ENCODE results near the gene CLDN1.
"Not testable (repeated sequence)": the region's sequence is repeated elsewhere in the genome, so short reads cannot be mapped to it uniquely, and the experiment has no call there.

Gene CLDN1

GRCh38 chr3:190291994-190292584, 30.2 kb downstream of the CLDN1 start:
- H3K4me3 ChIP-seq (ENCODE audit: low read depth, low read length): no peak overlapping the region
- no peaks in the 10 kb centered on the region for H3K27me3 ChIP-seq (ENCODE audit: control insufficient read depth, insufficient read depth, low read length)
- no peaks in the 10 kb centered on the region for H3K36me3 ChIP-seq (ENCODE audit: control insufficient read depth, insufficient read depth, low read length)
- no peak overlapping the region for H3K9ac ChIP-seq (ENCODE audit: low read depth, low read length)
- 0 out of 2 replicates have a peak, but pooled peaks cover 5% of the 10 kb centered on the region for H3K9me3 ChIP-seq (ENCODE audit: control insufficient read depth, insufficient read depth, low read length)
- no peaks in the 10 kb centered on the region for H3K4me1 ChIP-seq (ENCODE audit: control insufficient read depth, insufficient read depth, low read length)
- H3K27ac ChIP-seq (ENCODE audit: low read depth, low read length): no peak overlapping the region

GRCh38 chr3:190289989-190290388, 32.3 kb downstream of the CLDN1 start:
- Histone ChIP-seq H3K27ac (ENCODE audit: low read depth, low read length) (no peak overlapping the region), H3K36me3 (ENCODE audit: control insufficient read depth, insufficient read depth, low read length) (no peaks in the 10 kb centered on the region), H3K9me3 (ENCODE audit: control insufficient read depth, insufficient read depth, low read length) (0 out of 2 replicates have a peak, but pooled peaks cover 5% of the 10 kb centered on the region), H3K9ac (ENCODE audit: low read depth, low read length) (no peak overlapping the region), H3K27me3 (ENCODE audit: control insufficient read depth, insufficient read depth, low read length) (no peaks in the 10 kb centered on the region), H3K4me3 (ENCODE audit: low read depth, low read length) (no peak overlapping the region), H3K4me1 (ENCODE audit: control insufficient read depth, insufficient read depth, low read length) (no peaks in the 10 kb centered on the region)

- H3K36me3 ChIP-seq (ENCODE audit: control insufficient read depth, insufficient read depth, low read length): no peaks in the 10 kb centered on the region
- no peaks in the 10 kb centered on the region for H3K27me3 ChIP-seq (ENCODE audit: control insufficient read depth, insufficient read depth, low read length)
- H3K27ac ChIP-seq (ENCODE audit: low read depth, low read length): no peak overlapping the region
- no peaks in the 10 kb centered on the region for H3K4me1 ChIP-seq (ENCODE audit: control insufficient read depth, insufficient read depth, low read length)
- H3K4me3 ChIP-seq (ENCODE audit: low read depth, low read length): no peak overlapping the region
- H3K9ac ChIP-seq (ENCODE audit: low read depth, low read length): no peak overlapping the region
- 0 out of 2 replicates have a peak, but pooled peaks cover 5% of the 10 kb centered on the region for H3K9me3 ChIP-seq (ENCODE audit: control insufficient read depth, insufficient read depth, low read length)
These were observed 33.4 kb downstream of the CLDN1 start for GRCh38 chr3:190288836-190289235.

- H3K27me3 ChIP-seq (ENCODE audit: control insufficient read depth, insufficient read depth, low read length): no peaks in the 10 kb centered on the region
- no peaks in the 10 kb centered on the region for H3K36me3 ChIP-seq (ENCODE audit: control insufficient read depth, insufficient read depth, low read length)
- no peak overlapping the region for H3K9ac ChIP-seq (ENCODE audit: low read depth, low read length)
- H3K4me1 ChIP-seq (ENCODE audit: control insufficient read depth, insufficient read depth, low read length): no peaks in the 10 kb centered on the region
- H3K27ac ChIP-seq (ENCODE audit: low read depth, low read length): no peak overlapping the region
- no peak overlapping the region for H3K4me3 ChIP-seq (ENCODE audit: low read depth, low read length)
- no peaks in the 10 kb centered on the region for H3K9me3 ChIP-seq (ENCODE audit: control insufficient read depth, insufficient read depth, low read length)
These were observed 36.2 kb downstream of the CLDN1 start for GRCh38 chr3:190286014-190286413.

- no peaks in the 10 kb centered on the region for H3K9me3 ChIP-seq (ENCODE audit: control insufficient read depth, insufficient read depth, low read length)
- no peak overlapping the region for H3K4me3 ChIP-seq (ENCODE audit: low read depth, low read length)
- no peaks in the 10 kb centered on the region for H3K36me3 ChIP-seq (ENCODE audit: control insufficient read depth, insufficient read depth, low read length)
- H3K9ac ChIP-seq (ENCODE audit: low read depth, low read length): no peak overlapping the region
- H3K4me1 ChIP-seq (ENCODE audit: control insufficient read depth, insufficient read depth, low read length): no peaks in the 10 kb centered on the region; the same call in 1 of the 2 replicates
- no peaks in the 10 kb centered on the region for H3K27me3 ChIP-seq (ENCODE audit: control insufficient read depth, insufficient read depth, low read length)
- no peak overlapping the region for H3K27ac ChIP-seq (ENCODE audit: low read depth, low read length)
These were observed 40.8 kb downstream of the CLDN1 start for GRCh38 chr3:190281308-190282051.

GRCh38 chr3:190279690-190280089, 42.6 kb downstream of the CLDN1 start:
- no peaks in the 10 kb centered on the region for H3K27me3 ChIP-seq (ENCODE audit: control insufficient read depth, insufficient read depth, low read length)
- H3K36me3 ChIP-seq (ENCODE audit: control insufficient read depth, insufficient read depth, low read length): no peaks in the 10 kb centered on the region

GRCh38 chr3:190272747-190273146, 49.5 kb downstream of the CLDN1 start:
- Histone ChIP-seq H3K27me3 (ENCODE audit: control insufficient read depth, insufficient read depth, low read length) (no peaks in the 10 kb centered on the region), H3K9ac (ENCODE audit: low read depth, low read length) (no peak overlapping the region), H3K27ac (ENCODE audit: low read depth, low read length) (no peak overlapping the region), H3K36me3 (ENCODE audit: control insufficient read depth, insufficient read depth, low read length) (no peaks in the 10 kb centered on the region), H3K4me3 (ENCODE audit: low read depth, low read length) (no peak overlapping the region), H3K9me3 (ENCODE audit: control insufficient read depth, insufficient read depth, low read length) (no peaks in the 10 kb centered on the region), H3K4me1 (ENCODE audit: control insufficient read depth, insufficient read depth, low read length) (no peaks in the 10 kb centered on the region)

More at GRCh38 chr3:190279690-190280089, 42.6 kb downstream of the CLDN1 start:
- no peak overlapping the region for H3K27ac ChIP-seq (ENCODE audit: low read depth, low read length)
- no peak overlapping the region for H3K4me3 ChIP-seq (ENCODE audit: low read depth, low read length)
- H3K9me3 ChIP-seq (ENCODE audit: control insufficient read depth, insufficient read depth, low read length): no peaks in the 10 kb centered on the region
- H3K4me1 ChIP-seq (ENCODE audit: control insufficient read depth, insufficient read depth, low read length): no peaks in the 10 kb centered on the region; the same call in 1 of the 2 replicates
- H3K9ac ChIP-seq (ENCODE audit: low read depth, low read length): no peak overlapping the region

- Histone ChIP-seq H3K9me3 (ENCODE audit: control insufficient read depth, insufficient read depth, low read length) (no peaks in the 10 kb centered on the region), H3K27me3 (ENCODE audit: control insufficient read depth, insufficient read depth, low read length) (no peaks in the 10 kb centered on the region), H3K9ac (ENCODE audit: low read depth, low read length) (no peak overlapping the region), H3K27ac (ENCODE audit: low read depth, low read length) (no peak overlapping the region), H3K4me3 (ENCODE audit: low read depth, low read length) (no peak overlapping the region), H3K4me1 (ENCODE audit: control insufficient read depth, insufficient read depth, low read length) (no peaks in the 10 kb centered on the region), H3K36me3 (ENCODE audit: control insufficient read depth, insufficient read depth, low read length) (no peaks in the 10 kb centered on the region)
These were observed 53.1 kb downstream of the CLDN1 start for GRCh38 chr3:190269101-190269500.

- not testable (repeated sequence) for H3K9ac ChIP-seq (ENCODE audit: low read depth, low read length); H3K9me3 ChIP-seq (ENCODE audit: control insufficient read depth, insufficient read depth, low read length); H3K4me1 ChIP-seq (ENCODE audit: control insufficient read depth, insufficient read depth, low read length); H3K4me3 ChIP-seq (ENCODE audit: low read depth, low read length); H3K27me3 ChIP-seq (ENCODE audit: control insufficient read depth, insufficient read depth, low read length); H3K36me3 ChIP-seq (ENCODE audit: control insufficient read depth, insufficient read depth, low read length); H3K27ac ChIP-seq (ENCODE audit: low read depth, low read length)
These were observed 54.8 kb downstream of the CLDN1 start for GRCh38 chr3:190267464-190267863.

GRCh38 chr3:190266913-190267290, 55.3 kb downstream of the CLDN1 start:
- H3K27ac ChIP-seq (ENCODE audit: low read depth, low read length): no peak overlapping the region
- H3K27me3 ChIP-seq (ENCODE audit: control insufficient read depth, insufficient read depth, low read length): no peaks in the 10 kb centered on the region
- no peaks in the 10 kb centered on the region for H3K9me3 ChIP-seq (ENCODE audit: control insufficient read depth, insufficient read depth, low read length)
- no peaks in the 10 kb centered on the region for H3K36me3 ChIP-seq (ENCODE audit: control insufficient read depth, insufficient read depth, low read length)
- no peaks in the 10 kb centered on the region for H3K4me1 ChIP-seq (ENCODE audit: control insufficient read depth, insufficient read depth, low read length)
- no peak overlapping the region for H3K9ac ChIP-seq (ENCODE audit: low read depth, low read length)
- H3K4me3 ChIP-seq (ENCODE audit: low read depth, low read length): no peak overlapping the region

- no peaks in the 10 kb centered on the region for H3K36me3 ChIP-seq (ENCODE audit: control insufficient read depth, insufficient read depth, low read length)
- no peak overlapping the region for H3K27ac ChIP-seq (ENCODE audit: low read depth, low read length)
- 0 out of 2 replicates have a peak, but pooled peaks cover 4% of the 10 kb centered on the region for H3K4me1 ChIP-seq (ENCODE audit: control insufficient read depth, insufficient read depth, low read length)
- H3K27me3 ChIP-seq (ENCODE audit: control insufficient read depth, insufficient read depth, low read length): no peaks in the 10 kb centered on the region
- H3K9me3 ChIP-seq (ENCODE audit: control insufficient read depth, insufficient read depth, low read length): no peaks in the 10 kb centered on the region
- no peak overlapping the region for H3K9ac ChIP-seq (ENCODE audit: low read depth, low read length)
- H3K4me3 ChIP-seq (ENCODE audit: low read depth, low read length): no peak overlapping the region
These were observed 55.9 kb downstream of the CLDN1 start for GRCh38 chr3:190266265-190266912.

All from HUES48 (cell line).